Smooth muscle cell (in vitro differentiated cells): ENCODE measurements around the gene EYA3. TPM values are rescaled to one million over a fixed set of nuclear protein-coding genes. Genes with fewer than 3 reads are reported as not detected.

Experiments used
- DNase-seq: peaks from one replicate; lab custom pipeline; 2025; ENCODE audit not compliant: unreplicated experiment; lab: John Stamatoyannopoulos, UW
- H2AFZ ChIP-seq: fragments of 200-600 bp; sonication (generic); 2 replicates; pipeline ENCODE4 v1.6.0; 2016; ENCODE audit warnings: antibody characterized with exemption, low read depth, mild to moderate bottlenecking
- H3F3A ChIP-seq: fragments of 200-600 bp; sonication (generic); 2 replicates; pipeline ENCODE4 v1.6.0; 2017; ENCODE audit warnings: antibody characterized with exemption, low read depth
- H3K27ac ChIP-seq: fragments of 200-600 bp; sonication (generic); 2 replicates; pipeline ENCODE4 v1.5.1; 2016; ENCODE audit warnings: low read depth, mild to moderate bottlenecking
- H3K27me3 ChIP-seq: fragments of 200-600 bp; sonication (generic); 2 replicates; pipeline ENCODE4 v1.6.1; 2016; ENCODE audit warnings: low read depth, mild to moderate bottlenecking
- H3K36me3 ChIP-seq: fragments of 200-600 bp; sonication (generic); 2 replicates; pipeline ENCODE4 v1.5.1; 2016; ENCODE audit warnings: low read depth
- H3K4me1 ChIP-seq: fragments of 200-600 bp; sonication (generic); 2 replicates; pipeline ENCODE4 v1.5.1; 2016; ENCODE audit warnings: low read depth
- H3K4me2 ChIP-seq: fragments of 200-600 bp; sonication (generic); 2 replicates; pipeline ENCODE4 v1.6.0; 2016; ENCODE audit warnings: mild to moderate bottlenecking
- H3K4me3 ChIP-seq: fragments of 200-600 bp; sonication (generic); 2 replicates; pipeline ENCODE4 v1.5.1; 2016; ENCODE audit warnings: mild to moderate bottlenecking
- H3K79me2 ChIP-seq: fragments of 200-600 bp; sonication (generic); 2 replicates; pipeline ENCODE4 v1.6.0; 2016; ENCODE audit warnings: low read depth, mild to moderate bottlenecking
- H3K9ac ChIP-seq: fragments of 200-600 bp; sonication (generic); 2 replicates; pipeline ENCODE4 v1.6.0; 2016; ENCODE audit warnings: low read depth
- H3K9me3 ChIP-seq: fragments of 200-600 bp; sonication (generic); replicated peaks from 2 replicates; pipeline ENCODE4 v1.5.1; 2016; ENCODE audit warnings: low read depth
- H4K20me1 ChIP-seq: fragments of 200-600 bp; sonication (generic); 2 replicates; pipeline ENCODE4 v1.6.0; 2016; ENCODE audit warnings: low read depth
- CTCF ChIP-seq: fragments of 200-600 bp; sonication (generic); IDR thresholded peaks from 2 replicates; pipeline ENCODE4 v1.5.1; 2017; ENCODE audit warnings: borderline replicate concordance, mild to moderate bottlenecking, antibody characterized with exemption; ENCODE audit not compliant: insufficient read depth, poor library complexity, severe bottlenecking
- WGBS: methylation state at CpG from one replicate; pipeline ENCODE4 v1.1.7; 2016; ENCODE audit warnings: low lambda C conversion rate; 5-methylcytosine and 5-hydroxymethylcytosine counted together
- polyA plus RNA-seq: library from polyadenylated mRNA; unstranded; fragments of >200 nt; fragmentation: Nextera tagmentation; extraction: Ambion mirVana; gene quantifications from 2 replicates; pipeline ENCODE4 v1.2.1, GENCODE V29; 2016
- total RNA-seq: library from RNA; depleted of rRNA; stranded (reverse); fragments of >200 nt; gene quantifications from 2 replicates; pipeline ENCODE4 v1.2.3, GENCODE V29; 2014

EYA3 gene
- total and polyA plus RNA-seq, 2 experiments from 2014 or later: 3.8 to 17.1 TPM

GRCh38 chr1:28091043-28091781 is 2.8 kb upstream of the EYA3 start:
- DNase-seq: peak; percentile 10
- 48% methylated on average over 6 of the region's 6 CpGs for WGBS

GRCh38 chr1:28087614-28088167 is 719 bp downstream of the EYA3 start:
- peak overlapping the region; percentile 83 for H3K9ac ChIP-seq
- H3K79me2 ChIP-seq: peaks cover 51% of the 10 kb centered on the region
- peaks cover 13% of the 10 kb centered on the region for H3K4me1 ChIP-seq
- peaks cover 37% of the 10 kb centered on the region for H4K20me1 ChIP-seq
- H3K36me3 ChIP-seq: no peaks in the 10 kb centered on the region
- peak overlapping the region; percentile 91 for H2AFZ ChIP-seq
- H3K4me3 ChIP-seq: peak overlapping the region; percentile 79
- H3K4me2 ChIP-seq: peak overlapping the region; percentile 95
- DNase-seq: no peak
- H3K9me3 ChIP-seq: no peaks in the 10 kb centered on the region
- TF ChIP-seq CTCF: no peak
- H3K27me3 ChIP-seq: no peaks in the 10 kb centered on the region
- no peaks in the 10 kb centered on the region for H3F3A ChIP-seq
- peak overlapping the region; percentile 83 for H3K27ac ChIP-seq
- 8% methylated on average over 16 of the region's 16 CpGs for WGBS

More at GRCh38 chr1:28091043-28091781, 2.8 kb upstream of the EYA3 start:
- no peak overlapping the region for H3K4me2 ChIP-seq
- no peak overlapping the region for H3K9ac ChIP-seq
- H3K79me2 ChIP-seq: peaks cover 17% of the 10 kb centered on the region
- H3F3A ChIP-seq: no peaks in the 10 kb centered on the region
- H4K20me1 ChIP-seq: peaks cover 9% of the 10 kb centered on the region
- no peak overlapping the region for H3K4me3 ChIP-seq
- H3K9me3 ChIP-seq: no peaks in the 10 kb centered on the region
- peaks cover 13% of the 10 kb centered on the region for H3K4me1 ChIP-seq
- TF ChIP-seq CTCF: peak; percentile 79
- peaks cover 3% of the 10 kb centered on the region for H3K27me3 ChIP-seq
- H3K27ac ChIP-seq: no peak overlapping the region
- no peak overlapping the region for H2AFZ ChIP-seq
- H3K36me3 ChIP-seq: no peaks in the 10 kb centered on the region

- 87% methylated on average over 1 of the region's 1 CpG for WGBS
Observed at GRCh38 chr1:28086651-28087050, 1.8 kb downstream of the EYA3 start.

More at GRCh38 chr1:28086651-28087050, 1.8 kb downstream of the EYA3 start:
- H3F3A ChIP-seq: no peaks in the 10 kb centered on the region
- no peak overlapping the region for H2AFZ ChIP-seq
- H3K4me3 ChIP-seq: peak overlapping the region; percentile 5
- peak overlapping the region; percentile 95 for H3K4me2 ChIP-seq
- TF ChIP-seq CTCF: no peak
- no peaks in the 10 kb centered on the region for H3K9me3 ChIP-seq
- no peaks in the 10 kb centered on the region for H3K27me3 ChIP-seq
- H3K27ac ChIP-seq: no peak overlapping the region
- H3K79me2 ChIP-seq: peaks cover 62% of the 10 kb centered on the region
- H3K36me3 ChIP-seq: no peaks in the 10 kb centered on the region
- DNase-seq: no peak
- peaks cover 13% of the 10 kb centered on the region for H3K4me1 ChIP-seq
- peaks cover 47% of the 10 kb centered on the region for H4K20me1 ChIP-seq
- H3K9ac ChIP-seq: peak overlapping the region; percentile 83
